K562 treated with DMSO at 1 percent for 24 hours (cell line): ENCODE measurements around the gene ADAMTS20. TPM values are rescaled to one million over a fixed set of nuclear protein-coding genes. Genes with fewer than 3 reads are reported as not detected.

Source experiments
- total RNA-seq: library from RNA; unstranded; fragments of 300-600 nt; gene quantifications from 2 replicates; pipeline ENCODE4 v1.2.3, GENCODE V29; 2022; ENCODE audit warnings: low read depth; ENCODE audit not compliant: insufficient read depth

ADAMTS20 gene, protein sequence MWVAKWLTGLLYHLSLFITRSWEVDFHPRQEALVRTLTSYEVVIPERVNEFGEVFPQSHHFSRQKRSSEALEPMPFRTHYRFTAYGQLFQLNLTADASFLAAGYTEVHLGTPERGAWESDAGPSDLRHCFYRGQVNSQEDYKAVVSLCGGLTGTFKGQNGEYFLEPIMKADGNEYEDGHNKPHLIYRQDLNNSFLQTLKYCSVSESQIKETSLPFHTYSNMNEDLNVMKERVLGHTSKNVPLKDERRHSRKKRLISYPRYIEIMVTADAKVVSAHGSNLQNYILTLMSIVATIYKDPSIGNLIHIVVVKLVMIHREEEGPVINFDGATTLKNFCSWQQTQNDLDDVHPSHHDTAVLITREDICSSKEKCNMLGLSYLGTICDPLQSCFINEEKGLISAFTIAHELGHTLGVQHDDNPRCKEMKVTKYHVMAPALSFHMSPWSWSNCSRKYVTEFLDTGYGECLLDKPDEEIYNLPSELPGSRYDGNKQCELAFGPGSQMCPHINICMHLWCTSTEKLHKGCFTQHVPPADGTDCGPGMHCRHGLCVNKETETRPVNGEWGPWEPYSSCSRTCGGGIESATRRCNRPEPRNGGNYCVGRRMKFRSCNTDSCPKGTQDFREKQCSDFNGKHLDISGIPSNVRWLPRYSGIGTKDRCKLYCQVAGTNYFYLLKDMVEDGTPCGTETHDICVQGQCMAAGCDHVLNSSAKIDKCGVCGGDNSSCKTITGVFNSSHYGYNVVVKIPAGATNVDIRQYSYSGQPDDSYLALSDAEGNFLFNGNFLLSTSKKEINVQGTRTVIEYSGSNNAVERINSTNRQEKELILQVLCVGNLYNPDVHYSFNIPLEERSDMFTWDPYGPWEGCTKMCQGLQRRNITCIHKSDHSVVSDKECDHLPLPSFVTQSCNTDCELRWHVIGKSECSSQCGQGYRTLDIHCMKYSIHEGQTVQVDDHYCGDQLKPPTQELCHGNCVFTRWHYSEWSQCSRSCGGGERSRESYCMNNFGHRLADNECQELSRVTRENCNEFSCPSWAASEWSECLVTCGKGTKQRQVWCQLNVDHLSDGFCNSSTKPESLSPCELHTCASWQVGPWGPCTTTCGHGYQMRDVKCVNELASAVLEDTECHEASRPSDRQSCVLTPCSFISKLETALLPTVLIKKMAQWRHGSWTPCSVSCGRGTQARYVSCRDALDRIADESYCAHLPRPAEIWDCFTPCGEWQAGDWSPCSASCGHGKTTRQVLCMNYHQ (N-terminal part only)
- total RNA-seq: not detected in 2 replicates

DNA sequence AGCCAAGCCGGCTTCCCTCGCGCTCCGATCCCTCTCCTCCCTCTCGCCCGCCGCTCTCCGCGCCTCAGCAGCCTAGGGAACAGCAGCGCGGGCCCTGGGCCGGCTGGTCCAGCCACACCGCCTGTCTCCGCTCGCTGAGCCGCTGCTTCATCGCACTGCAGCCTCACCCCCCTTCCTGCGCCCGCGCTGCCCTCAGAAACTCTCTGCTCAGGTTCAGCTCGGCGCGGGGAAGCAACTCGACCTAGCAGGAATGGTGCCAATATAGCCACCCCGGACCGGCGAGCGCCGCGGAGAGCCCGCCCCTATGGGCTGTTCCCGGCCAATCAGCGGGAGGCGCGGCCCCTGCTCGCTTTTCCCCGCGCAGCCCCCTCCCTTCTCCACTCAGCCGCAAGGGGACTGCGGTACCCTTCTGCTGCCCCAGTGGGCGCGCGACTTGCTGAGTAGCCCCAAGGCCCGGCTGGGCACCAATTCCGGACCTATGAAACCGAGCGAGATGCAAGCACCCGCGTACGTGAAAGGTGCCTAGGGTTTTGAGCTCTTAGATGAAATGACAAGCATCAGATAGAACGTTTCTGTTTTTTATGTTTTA, at the start of gene ADAMTS20:
Gene ADAMTS20 (minus strand): TSS at position 233 of the 589 bp plus-strand sequence. CDS start 282 bp downstream, outside the sequence.

Other genes with a start within 250 kb of the ADAMTS20 start
- 2.3 and 4.1 TPM in 2 replicates for gene PUS7L, start 206.6 kb upstream of the ADAMTS20 start, total RNA-seq
- 7.4 and 10.7 TPM in 2 replicates for gene IRAK4, start 206.7 kb upstream of the ADAMTS20 start, total RNA-seq